Adrenal gland (tissue), 5 donors: ENCODE results near the gene FUT8.

Experiments
- CTCF ChIP-seq, 6 experiments: fragments of 450-650 bp in 4 of 6; fragments of 200-600 bp in 2 of 6; sonication (generic) in 1 of 6; IDR thresholded peaks; 1 replicate in 5 of 6; 2 replicates in 1 of 6; pipeline versions ENCODE4 v1.5.1 to v1.8.0; 2016 to 2021; ENCODE audit warnings: antibody characterized with exemption in 6 of 6, mild to moderate bottlenecking in 2 of 6, moderate library complexity in 1 of 6
- POLR2A ChIP-seq, 2 donors: fragments of 450-650 bp; IDR thresholded peaks; one replicate each; pipeline ENCODE4 v1.6.1; 2017; ENCODE audit warnings: antibody characterized with exemption in 2 of 2, mild to moderate bottlenecking in 2 of 2, moderate library complexity in 1 of 2
- donor health status: DM: no; HTN: no; CAD: no.

- no peak for TF ChIP-seq POLR2A (IDR thresholded peaks at IDR 0.05)
- no peak for TF ChIP-seq CTCF (IDR thresholded peaks at IDR 0.05)
Observed at GRCh38 chr14:65479386-65479785, 66.9 kb downstream of the FUT8 start.
